LNCAP (cell line): ENCODE measurements around the gene MX1.

ENCODE experiments used
- CTCF ChIP-seq: fragments of 450-650 bp; IDR thresholded peaks from 2 replicates; pipeline ENCODE4 v1.5.1; 2017; ENCODE audit warnings: mild to moderate bottlenecking

Gene MX1

DNA sequence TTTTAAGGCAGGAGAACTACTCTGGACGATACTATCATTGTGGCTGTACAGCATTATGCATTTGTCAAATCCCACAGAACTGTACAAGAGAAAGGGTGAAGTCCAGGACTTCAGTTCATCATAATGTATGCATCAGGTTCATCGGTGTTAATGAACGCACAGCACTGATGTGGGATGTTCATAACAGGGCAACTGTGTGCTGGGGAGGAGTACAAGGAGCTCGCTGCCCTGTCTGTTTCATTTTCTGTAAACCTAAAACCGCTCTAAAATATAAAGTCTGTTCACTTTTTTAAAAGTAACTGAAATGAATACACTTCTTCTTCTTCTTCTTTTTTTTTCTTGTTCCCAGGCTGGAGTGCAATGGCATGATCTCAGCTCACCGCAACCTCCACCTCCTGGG is 56.9 kb downstream of the MX1 start:
- TF ChIP-seq CTCF = no peak

DNA sequence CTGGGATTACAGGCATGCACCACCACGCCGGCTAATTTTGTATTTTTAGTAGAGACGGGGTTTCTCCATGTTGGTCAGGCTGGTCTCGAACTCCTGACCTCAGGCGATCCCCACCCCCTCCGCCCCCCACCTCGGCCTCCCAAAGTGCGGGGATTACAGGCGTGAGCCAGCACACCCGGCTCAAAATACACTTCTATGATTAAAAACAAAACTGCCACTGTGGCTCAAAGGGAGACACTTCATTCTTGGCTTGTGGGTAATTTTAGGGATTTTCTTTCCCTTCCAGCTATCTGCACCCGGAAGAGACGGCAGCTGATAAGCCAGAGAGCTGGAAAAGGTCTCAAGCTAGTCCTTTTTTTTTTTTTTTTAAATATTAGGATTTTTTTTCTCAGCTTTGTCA is 57.4 kb downstream of the MX1 start:
- TF ChIP-seq CTCF = no peak

DNA sequence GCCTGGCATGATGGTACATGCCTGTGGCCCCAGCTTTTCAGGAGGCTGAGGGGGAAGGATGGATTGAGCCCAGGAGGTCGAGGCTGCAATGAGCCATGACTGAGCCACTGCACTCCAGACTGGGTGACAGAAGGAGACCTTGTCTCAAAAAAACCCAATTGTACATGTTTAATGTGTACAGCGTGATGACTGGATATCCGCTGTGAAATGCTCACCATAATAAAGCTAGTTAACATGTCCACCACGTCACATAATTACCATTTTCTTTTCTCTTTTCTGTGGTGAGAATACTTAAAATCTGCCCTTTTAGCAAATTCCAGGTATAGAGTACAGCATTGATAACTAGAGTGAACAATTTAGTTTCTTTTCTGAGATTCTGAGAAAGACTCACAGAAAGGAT is 57.9 kb downstream of the MX1 start:
- TF ChIP-seq CTCF = no peak

DNA sequence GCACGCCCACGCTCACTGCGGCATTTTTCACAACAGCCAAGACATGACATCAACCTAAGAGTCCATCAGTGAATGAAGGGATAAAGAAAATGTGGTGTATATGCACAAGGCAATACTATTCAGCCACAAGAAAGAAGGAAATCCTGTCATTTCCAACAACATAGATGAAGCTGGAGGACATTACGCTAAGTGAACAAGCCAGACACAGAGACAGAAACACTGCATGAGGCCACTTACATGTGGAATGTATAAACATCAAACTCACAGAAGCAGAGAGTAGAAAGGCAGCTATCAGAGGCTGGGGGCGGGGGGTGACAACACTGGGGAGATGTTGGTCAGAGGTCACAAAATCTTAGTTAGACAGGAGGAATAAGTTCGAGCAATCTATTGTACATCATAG is 61.0 kb downstream of the MX1 start:
- TF ChIP-seq CTCF = no peak

DNA sequence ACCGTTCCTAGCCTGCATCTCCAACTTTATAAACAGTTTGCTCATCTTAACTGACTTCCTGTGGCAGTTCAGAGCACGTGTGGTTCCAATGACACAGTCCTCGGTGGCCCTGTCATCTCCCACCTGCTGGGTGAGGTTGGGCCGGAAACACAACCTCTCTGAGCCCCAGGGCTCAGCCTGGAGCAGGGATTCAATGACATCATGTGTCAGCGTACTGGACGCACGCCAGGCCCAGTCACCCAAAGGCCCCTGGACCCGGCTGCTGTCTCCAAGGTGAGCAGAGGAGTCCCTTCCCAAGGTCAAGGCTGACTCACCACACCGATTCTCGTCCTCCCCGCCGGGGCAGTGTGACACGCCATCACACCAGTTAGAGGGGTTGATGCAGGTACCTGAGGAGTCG is 62.0 kb downstream of the MX1 start:
- no peak for TF ChIP-seq CTCF

GRCh38 chr21:41489329-41489728 is 63.3 kb downstream of the MX1 start:
- TF ChIP-seq CTCF = no peak

DNA sequence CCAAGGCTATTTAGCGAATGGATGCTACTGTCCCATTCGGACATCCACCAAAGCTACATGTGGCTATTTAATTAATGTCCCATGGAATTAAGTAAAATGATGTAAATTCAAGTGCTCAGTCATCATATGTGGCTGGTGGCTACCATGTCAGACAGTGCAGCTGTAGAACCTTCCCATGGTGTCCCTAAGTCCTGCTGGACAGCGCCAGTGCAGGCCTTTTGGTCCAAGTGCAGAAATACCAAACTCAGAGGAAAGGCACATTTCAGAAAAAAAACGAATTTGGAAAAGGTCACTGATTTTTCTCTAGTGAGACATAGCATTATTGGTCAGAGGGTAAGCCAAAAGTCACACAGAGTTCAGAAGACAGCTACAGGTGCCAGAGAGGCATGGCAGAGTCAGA is 64.3 kb downstream of the MX1 start:
- no peak for TF ChIP-seq CTCF

DNA sequence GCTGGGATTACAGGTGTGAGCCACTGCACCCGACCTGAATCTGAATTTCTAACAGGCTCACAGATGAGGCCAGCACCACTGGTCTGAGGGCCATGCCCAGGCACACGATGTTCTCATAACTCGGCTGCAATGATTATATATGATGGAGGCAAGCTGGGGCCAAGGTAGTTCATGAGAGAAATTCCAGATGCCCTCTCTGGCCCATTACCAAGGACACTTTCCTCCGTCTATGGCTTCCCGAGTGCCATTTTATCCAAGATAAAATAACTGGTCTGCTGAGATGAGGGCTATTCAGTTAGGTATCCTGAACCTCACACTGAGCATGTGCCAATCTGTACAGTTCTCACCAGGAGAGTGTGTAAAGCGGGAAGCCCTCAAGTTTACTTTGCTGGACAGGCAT is 65.4 kb downstream of the MX1 start:
- TF ChIP-seq CTCF = no peak
